HepG2 (cell line): Measurements from ENCODE around the gene CDH13. TPM values are rescaled to one million over a fixed set of nuclear protein-coding genes. Genes with fewer than 3 reads are reported as not detected.

Experiments
- BRD4 ChIP-seq: sonication (generic); formaldehyde crosslinking; IDR thresholded peaks from 2 replicates; pipeline ENCODE4 v1.4.0; 2020; ENCODE audit warnings: missing genetic modification reagents
- DNMT3B ChIP-seq: conservative IDR thresholded peaks from 2 replicates; pipeline ENCODE4 v1.6.1; 2016; ENCODE audit warnings: missing biosample characterization, control low read depth
- HOXA7 ChIP-seq: sonication (generic); formaldehyde crosslinking; IDR thresholded peaks from 2 replicates; pipeline ENCODE4 v1.8.1; 2022; ENCODE audit warnings: mild to moderate bottlenecking, missing genetic modification reagents, moderate library complexity
- LBX2 ChIP-seq: sonication (generic); formaldehyde crosslinking; IDR thresholded peaks from 2 replicates; pipeline ENCODE4 v1.5.0; 2020; ENCODE audit warnings: missing genetic modification reagents, mild to moderate bottlenecking, borderline replicate concordance
- MBNL3 ChIP-seq: fragments of 250-450 bp; sonication (Bioruptor Pico); conservative IDR thresholded peaks from 2 replicates; pipeline ENCODE4 v1.8.0; 2022; ENCODE audit warnings: mild to moderate bottlenecking, inconsistent platforms
- NFE2 ChIP-seq: sonication (generic); formaldehyde crosslinking; IDR thresholded peaks from 2 replicates; pipeline ENCODE4 v1.4.0; 2020; ENCODE audit warnings: missing genetic modification reagents
- RBAK ChIP-seq: sonication (generic); formaldehyde crosslinking; IDR thresholded peaks from 2 replicates; pipeline ENCODE4 v1.5.1; 2020; ENCODE audit warnings: mild to moderate bottlenecking, missing genetic modification reagents
- SNAPC2 ChIP-seq: sonication (generic); formaldehyde crosslinking; IDR thresholded peaks from 2 replicates; pipeline ENCODE4 v1.8.1; 2022; ENCODE audit warnings: mild to moderate bottlenecking, missing genetic modification reagents
- ZBED4 ChIP-seq: sonication (generic); formaldehyde crosslinking; IDR thresholded peaks from 2 replicates; pipeline ENCODE4 v1.4.0; 2020; ENCODE audit warnings: missing genetic modification reagents, borderline replicate concordance
- ZNF121 ChIP-seq: sonication (generic); formaldehyde crosslinking; IDR thresholded peaks from 2 replicates; pipeline ENCODE4 v1.5.0; 2020; ENCODE audit warnings: mild to moderate bottlenecking, missing genetic modification reagents
- ZNF547 ChIP-seq: sonication (generic); formaldehyde crosslinking; IDR thresholded peaks from 2 replicates; pipeline ENCODE4 v1.5.1; 2020; ENCODE audit warnings: mild to moderate bottlenecking, missing genetic modification reagents
- ZNF709 ChIP-seq: sonication (generic); formaldehyde crosslinking; IDR thresholded peaks from 2 replicates; pipeline ENCODE4 v1.5.0; 2020; ENCODE audit warnings: mild to moderate bottlenecking, missing genetic modification reagents
- polyA plus RNA-seq, 8 experiments: library from polyadenylated mRNA; depleted of rRNA in 3 of 8; stranded (reverse) in 7 of 8; unstranded in 1 of 8; fragments of >200 nt; fragmentation: Illumina TruSeq in 4 of 8; extraction: Trizol in 4 of 8; gene quantifications; 2 replicates each; pipeline versions ENCODE4 v1.2.1 to v1.2.3, GENCODE V29; 2011 to 2016; ENCODE audit warnings: low read depth in 4 of 8, missing spikeins in 1 of 8, mixed read lengths in 1 of 8; ENCODE audit not compliant: insufficient read depth in 1 of 8
- total RNA-seq, 5 experiments: library from RNA; depleted of rRNA; stranded (reverse); fragments of >200 nt; fragmentation: Illumina TruSeq; extraction: Trizol; gene quantifications; 2 replicates each; pipeline ENCODE4 v1.2.3, GENCODE V29; 2016; ENCODE audit warnings: low read depth in 1 of 5
- TF ChIP-seq, protein P1 (sequence below): sonication (generic); formaldehyde crosslinking; IDR thresholded peaks from 2 replicates; pipeline ENCODE4 v1.5.0; 2020; ENCODE audit warnings: missing genetic modification reagents
- TF ChIP-seq, protein P2 (sequence below): sonication (generic); formaldehyde crosslinking; IDR thresholded peaks from 2 replicates; pipeline ENCODE4 v1.4.0; 2020; ENCODE audit warnings: mild to moderate bottlenecking, missing genetic modification reagents

CDH13 gene
- total and polyA plus RNA-seq, 2 of the 13 experiments (the other 11 are each of a cell fraction or from before 2014, with no cell fraction given): not detected

- TF ChIP-seq ZBED4 (CRISPR knock-in tag): no peak
- no peak for TF ChIP-seq LBX2 (CRISPR knock-in tag)
- TF ChIP-seq ZNF709 (CRISPR knock-in tag): no peak
- TF ChIP-seq DNMT3B (CRISPR knock-in tag): no peak
- TF ChIP-seq NFE2 (CRISPR knock-in tag): peak; percentile 87; the same call in 1 of the 2 replicates
- no peak for TF ChIP-seq MBNL3
- TF ChIP-seq RBAK (CRISPR knock-in tag): no peak
- TF ChIP-seq ZNF121 (CRISPR knock-in tag): no peak
- TF ChIP-seq ZNF547 (CRISPR knock-in tag): no peak
- TF ChIP-seq, protein P1, sequence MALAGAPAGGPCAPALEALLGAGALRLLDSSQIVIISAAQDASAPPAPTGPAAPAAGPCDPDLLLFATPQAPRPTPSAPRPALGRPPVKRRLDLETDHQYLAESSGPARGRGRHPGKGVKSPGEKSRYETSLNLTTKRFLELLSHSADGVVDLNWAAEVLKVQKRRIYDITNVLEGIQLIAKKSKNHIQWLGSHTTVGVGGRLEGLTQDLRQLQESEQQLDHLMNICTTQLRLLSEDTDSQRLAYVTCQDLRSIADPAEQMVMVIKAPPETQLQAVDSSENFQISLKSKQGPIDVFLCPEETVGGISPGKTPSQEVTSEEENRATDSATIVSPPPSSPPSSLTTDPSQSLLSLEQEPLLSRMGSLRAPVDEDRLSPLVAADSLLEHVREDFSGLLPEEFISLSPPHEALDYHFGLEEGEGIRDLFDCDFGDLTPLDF (CRISPR knock-in tag): no peak
- no peak for TF ChIP-seq BRD4 (CRISPR knock-in tag)
- TF ChIP-seq, protein P2, sequence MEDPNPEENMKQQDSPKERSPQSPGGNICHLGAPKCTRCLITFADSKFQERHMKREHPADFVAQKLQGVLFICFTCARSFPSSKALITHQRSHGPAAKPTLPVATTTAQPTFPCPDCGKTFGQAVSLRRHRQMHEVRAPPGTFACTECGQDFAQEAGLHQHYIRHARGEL (CRISPR knock-in tag): no peak
- no peak for TF ChIP-seq HOXA7 (CRISPR knock-in tag)
- no peak for TF ChIP-seq SNAPC2
Measured at GRCh38 chr16:83835586-83836566, 1209.1 kb downstream of the CDH13 start (continued).
